ENCODE measurements around the gene TTLL11.

Gene TTLL11

GRCh38 chr9:121976751-121977150 lies 116.4 kb downstream of the TTLL11 start:
- no peak for DNase-seq (ENCODE audit: low read depth in 2 of 2)

- DNase-seq (ENCODE audit: low read depth in 2 of 2) = no peak
These were observed 117.3 kb downstream of the TTLL11 start for GRCh38 chr9:121975801-121976277.

GRCh38 chr9:121974421-121974820 lies 118.7 kb downstream of the TTLL11 start:
- DNase-seq (ENCODE audit: low read depth in 2 of 2) = no peak

- DNase-seq (ENCODE audit: low read depth in 2 of 2) = no peak
These were observed 120.6 kb downstream of the TTLL11 start for GRCh38 chr9:121972501-121972981.

GRCh38 chr9:121968056-121968455 lies 125.1 kb downstream of the TTLL11 start:
- DNase-seq (ENCODE audit: low read depth in 2 of 2) = no peak

GRCh38 chr9:121966706-121967105 lies 126.4 kb downstream of the TTLL11 start:
- DNase-seq (ENCODE audit: low read depth in 2 of 2) = no peak

GRCh38 chr9:121963528-121963995 lies 129.5 kb downstream of the TTLL11 start:
- no peak for DNase-seq (ENCODE audit: low read depth in 2 of 2)

- no peak for DNase-seq (ENCODE audit: low read depth in 2 of 2)
These were observed 130.7 kb downstream of the TTLL11 start for GRCh38 chr9:121962421-121962820.

- DNase-seq (ENCODE audit: low read depth in 2 of 2) = no peak
These were observed 132.4 kb downstream of the TTLL11 start for GRCh38 chr9:121960665-121961064.

GRCh38 chr9:121958530-121958929 lies 134.6 kb downstream of the TTLL11 start:
- DNase-seq (ENCODE audit: low read depth in 2 of 2) = no peak

- DNase-seq (ENCODE audit: low read depth in 2 of 2) = no peak
These were observed 136.3 kb downstream of the TTLL11 start for GRCh38 chr9:121956808-121957207.

- no peak for DNase-seq (ENCODE audit: low read depth in 2 of 2)
These were observed 137.5 kb downstream of the TTLL11 start for GRCh38 chr9:121955649-121956048.

GRCh38 chr9:121954477-121955140 lies 138.5 kb downstream of the TTLL11 start:
- DNase-seq (ENCODE audit: low read depth in 2 of 2) = no peak

- no peak for DNase-seq (ENCODE audit: low read depth in 2 of 2)
These were observed 140.5 kb downstream of the TTLL11 start for GRCh38 chr9:121952611-121953010.

GRCh38 chr9:121950866-121951265 lies 142.2 kb downstream of the TTLL11 start:
- no peak for DNase-seq (ENCODE audit: low read depth in 2 of 2)

- no peak for DNase-seq (ENCODE audit: low read depth in 2 of 2)
These were observed 142.7 kb downstream of the TTLL11 start for GRCh38 chr9:121950441-121950840.

- DNase-seq (ENCODE audit: low read depth in 2 of 2) = no peak
These were observed 143.3 kb downstream of the TTLL11 start for GRCh38 chr9:121949766-121950165.

GRCh38 chr9:121949364-121949763 lies 143.7 kb downstream of the TTLL11 start:
- peak in 1 of 2 donors; percentile 2 for DNase-seq (ENCODE audit: low read depth in 2 of 2)

GRCh38 chr9:121947775-121948174 lies 145.3 kb downstream of the TTLL11 start:
- no peak for DNase-seq (ENCODE audit: low read depth in 2 of 2)

GRCh38 chr9:121946465-121946864 lies 146.6 kb downstream of the TTLL11 start:
- DNase-seq (ENCODE audit: low read depth in 2 of 2) = no peak

- no peak for DNase-seq (ENCODE audit: low read depth in 2 of 2)
These were observed 147.3 kb downstream of the TTLL11 start for GRCh38 chr9:121945849-121946248.

GRCh38 chr9:121945281-121945680 lies 147.8 kb downstream of the TTLL11 start:
- DNase-seq (ENCODE audit: low read depth in 2 of 2) = no peak

GRCh38 chr9:121944711-121945191 lies 148.4 kb downstream of the TTLL11 start:
- DNase-seq (ENCODE audit: low read depth in 2 of 2) = no peak

GRCh38 chr9:121943463-121943862 lies 149.6 kb downstream of the TTLL11 start:
- no peak for DNase-seq (ENCODE audit: low read depth in 2 of 2)

Measured in stimulated activated CD8-positive, alpha-beta memory T cell treated with anti-CD3 and anti-CD28 coated beads, Interleukin-15, amount 100 ng/mL, for 48 hours (primary cell).